ENCODE data around the gene RAD51B.
"Not testable (repeated sequence)": the region's sequence is repeated elsewhere in the genome, so short reads cannot be mapped to it uniquely, and the experiment has no call there.

Gene RAD51B

GRCh38 chr14:68085742-68086141 lies 266.2 kb downstream of the RAD51B start:
- FAIRE-seq, result no peak

GRCh38 chr14:68088451-68088854 lies 268.9 kb downstream of the RAD51B start:
- FAIRE-seq, result no peak

GRCh38 chr14:68089146-68089731 lies 269.7 kb downstream of the RAD51B start:
- no peak for FAIRE-seq

- no peak for FAIRE-seq
These were observed 274.6 kb downstream of the RAD51B start for GRCh38 chr14:68094158-68094557.

- FAIRE-seq, result no peak
These were observed 275.2 kb downstream of the RAD51B start for GRCh38 chr14:68094752-68095151.

GRCh38 chr14:68097727-68098126 lies 278.1 kb downstream of the RAD51B start:
- FAIRE-seq, result no peak

- no peak for FAIRE-seq
These were observed 279.3 kb downstream of the RAD51B start for GRCh38 chr14:68098834-68099233.

- no peak for FAIRE-seq
These were observed 280.0 kb downstream of the RAD51B start for GRCh38 chr14:68099495-68100045.

GRCh38 chr14:68101715-68102301 lies 282.2 kb downstream of the RAD51B start:
- not testable (repeated sequence) for FAIRE-seq

GRCh38 chr14:68103853-68104252 lies 284.3 kb downstream of the RAD51B start:
- no peak for FAIRE-seq

GRCh38 chr14:68104518-68104917 lies 284.9 kb downstream of the RAD51B start:
- FAIRE-seq, result peak; percentile 99

GRCh38 chr14:68105816-68106215 lies 286.2 kb downstream of the RAD51B start:
- no peak for FAIRE-seq

- no peak for FAIRE-seq
These were observed 286.9 kb downstream of the RAD51B start for GRCh38 chr14:68106456-68106855.

GRCh38 chr14:68106905-68107304 lies 287.3 kb downstream of the RAD51B start:
- FAIRE-seq, result no peak

GRCh38 chr14:68109132-68109900 lies 289.7 kb downstream of the RAD51B start:
- FAIRE-seq, result peak; percentile 61

- FAIRE-seq, result peak; percentile 96
These were observed 291.7 kb downstream of the RAD51B start for GRCh38 chr14:68111097-68111852.

GRCh38 chr14:68111853-68112270 lies 292.3 kb downstream of the RAD51B start:
- FAIRE-seq, result no peak

GRCh38 chr14:68112442-68112841 lies 292.9 kb downstream of the RAD51B start:
- FAIRE-seq, result no peak

- peak; percentile 60 for FAIRE-seq
These were observed 293.9 kb downstream of the RAD51B start for GRCh38 chr14:68113343-68113930.

- FAIRE-seq, result not testable (repeated sequence)
These were observed 296.4 kb downstream of the RAD51B start for GRCh38 chr14:68115952-68116351.

GRCh38 chr14:68122651-68123050 lies 303.1 kb downstream of the RAD51B start:
- FAIRE-seq, result no peak

- FAIRE-seq, result no peak
These were observed 304.5 kb downstream of the RAD51B start for GRCh38 chr14:68124050-68124449.

All from TTC549 (cell line).